NCI-H510A treated with DMSO at 0.1 percent for 48 hours (cell line): ENCODE data around the gene NTRK3.

Source experiments
- DNase-seq: peaks from one replicate; lab custom pipeline; 2025; lab: John Stamatoyannopoulos, UW

Gene NTRK3

DNA sequence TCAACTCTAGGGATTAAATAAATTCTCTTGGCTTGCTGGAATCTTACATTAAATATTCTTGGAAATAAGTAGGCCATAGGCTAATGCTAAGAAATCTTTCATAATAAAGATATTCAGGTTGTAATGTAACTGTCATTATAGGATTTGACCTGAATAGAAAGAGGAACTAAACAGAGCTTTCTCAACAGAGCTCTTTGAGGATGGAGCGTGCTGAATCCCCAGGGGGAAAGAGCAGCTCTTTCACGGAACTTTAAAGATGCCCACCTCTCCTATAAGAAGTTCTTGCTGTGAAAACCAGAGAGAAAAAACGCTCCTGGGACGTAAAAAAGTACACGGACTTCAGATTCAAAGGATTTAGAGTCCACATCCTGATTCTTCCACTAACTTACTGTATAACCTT lies 77.9 kb downstream of the NTRK3 start:
- DNase-seq: no peak

DNA sequence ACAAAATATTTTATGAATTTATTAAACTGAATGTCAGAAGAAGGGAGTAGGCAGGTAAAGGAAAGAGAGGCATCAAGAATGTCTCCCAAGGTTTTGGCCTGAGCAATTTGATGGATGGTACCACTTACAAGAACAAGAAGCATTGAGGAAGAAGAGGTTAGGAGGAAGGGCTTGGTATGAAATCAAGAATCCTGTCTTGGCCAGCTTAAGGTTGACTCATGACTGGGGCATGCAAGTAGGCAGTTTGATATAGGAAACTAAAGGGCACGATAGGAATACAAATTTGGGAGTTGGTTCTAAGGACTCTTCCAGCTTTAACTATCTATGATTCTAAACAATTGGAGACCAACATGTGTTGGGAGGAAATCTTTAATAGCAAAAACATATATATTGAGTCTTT lies 79.1 kb downstream of the NTRK3 start:
- DNase-seq: no peak

DNA sequence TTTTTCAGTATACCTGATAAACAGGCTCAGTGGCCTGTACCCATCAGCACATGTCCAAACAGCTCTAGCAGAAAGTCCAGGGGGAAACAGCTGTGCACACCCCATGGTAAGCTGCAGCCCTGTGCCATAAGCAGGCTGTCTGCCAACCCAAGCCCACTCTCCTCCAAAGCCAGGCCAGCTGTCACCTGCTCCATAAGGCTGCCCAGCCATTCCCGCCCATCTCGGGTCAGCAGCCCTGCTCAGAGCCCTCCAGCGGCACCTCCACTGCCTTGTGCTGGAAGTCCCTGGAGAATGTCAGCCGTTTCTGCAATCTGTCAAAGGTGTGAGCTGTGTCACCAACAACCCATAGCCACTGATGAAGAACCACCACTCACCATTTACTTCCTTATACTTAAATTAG lies 82.0 kb downstream of the NTRK3 start:
- no peak for DNase-seq

DNA sequence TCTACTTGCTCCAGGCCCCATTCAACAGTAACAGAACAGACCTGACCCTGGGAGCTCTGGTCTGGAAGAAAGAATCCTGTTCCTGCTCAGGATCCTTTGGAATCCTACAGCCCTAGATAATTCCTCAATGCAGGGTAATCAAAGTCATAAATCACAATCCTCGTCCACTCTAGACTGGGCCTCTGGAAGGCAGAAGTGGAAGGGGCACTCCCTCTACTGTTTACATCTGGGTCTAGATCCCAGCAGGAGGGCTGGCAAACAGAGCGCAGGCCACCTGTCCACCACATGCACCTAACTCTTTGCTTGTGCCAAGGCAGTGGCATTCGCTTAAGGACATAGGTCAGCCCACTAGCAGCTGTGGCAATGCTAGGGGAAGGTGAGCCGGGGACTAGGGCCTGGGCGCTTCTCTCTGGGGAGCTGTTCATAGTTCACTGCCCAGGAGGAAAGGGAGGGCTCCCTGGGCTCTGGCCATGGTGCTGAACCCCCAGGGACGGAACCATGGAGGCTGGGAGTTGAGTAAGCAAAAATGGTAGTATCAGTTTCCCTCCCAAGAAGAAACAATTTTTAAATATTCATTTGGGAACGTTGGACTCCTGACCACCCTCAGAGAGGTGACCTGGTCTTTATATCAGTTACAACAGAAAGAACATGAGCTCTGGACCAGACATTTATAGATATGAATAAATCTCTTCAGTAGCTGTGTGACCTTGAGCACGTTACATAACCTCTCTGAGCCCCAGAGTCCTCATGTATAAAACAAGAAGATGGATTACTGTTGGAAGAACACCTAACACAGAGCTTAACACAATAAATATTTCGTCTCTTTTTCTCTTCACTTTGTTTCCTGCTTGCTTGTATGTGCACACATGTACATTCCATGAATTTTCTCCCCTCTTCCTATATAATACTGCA lies 90.2 kb downstream of the NTRK3 start:
- DNase-seq: peak; percentile 84

DNA sequence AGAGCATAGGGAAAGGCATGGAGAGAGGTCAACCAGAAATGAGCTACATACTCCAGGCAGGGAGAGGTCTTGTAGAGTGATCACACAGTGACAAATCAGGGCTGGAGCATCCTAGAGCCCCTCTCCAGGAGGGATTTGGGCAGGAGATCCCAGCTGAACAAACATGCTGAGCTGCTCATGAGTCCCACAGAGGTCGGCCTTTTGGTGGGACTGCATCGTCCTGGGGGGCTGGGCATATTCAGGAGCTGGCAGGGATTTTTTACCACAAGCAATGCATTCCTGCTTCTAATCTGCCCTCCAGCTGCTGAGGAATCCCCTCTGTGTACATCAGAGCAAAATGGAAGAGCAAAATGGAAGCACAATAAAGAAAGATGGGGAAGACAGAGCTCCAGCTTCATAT lies 94.9 kb downstream of the NTRK3 start:
- DNase-seq: no peak

DNA sequence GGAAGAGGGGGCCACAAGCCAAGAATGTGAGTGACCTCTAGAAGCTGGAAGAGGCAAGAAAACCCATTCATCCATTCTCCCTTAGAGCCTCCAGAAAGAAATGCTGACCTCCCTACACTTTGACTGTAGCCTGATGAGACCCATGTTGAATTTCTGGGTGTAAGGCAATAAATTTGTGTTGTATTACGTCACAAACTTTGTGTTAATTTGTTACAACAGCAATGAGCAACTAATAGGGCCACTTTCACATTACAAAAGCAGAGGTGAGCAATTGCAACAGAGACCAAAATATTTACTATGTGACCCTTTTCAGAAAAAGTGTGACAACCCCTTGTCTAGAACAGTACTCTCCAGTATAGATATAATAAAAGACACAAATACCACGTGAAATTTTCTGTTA lies 101.2 kb downstream of the NTRK3 start:
- no peak for DNase-seq

DNA sequence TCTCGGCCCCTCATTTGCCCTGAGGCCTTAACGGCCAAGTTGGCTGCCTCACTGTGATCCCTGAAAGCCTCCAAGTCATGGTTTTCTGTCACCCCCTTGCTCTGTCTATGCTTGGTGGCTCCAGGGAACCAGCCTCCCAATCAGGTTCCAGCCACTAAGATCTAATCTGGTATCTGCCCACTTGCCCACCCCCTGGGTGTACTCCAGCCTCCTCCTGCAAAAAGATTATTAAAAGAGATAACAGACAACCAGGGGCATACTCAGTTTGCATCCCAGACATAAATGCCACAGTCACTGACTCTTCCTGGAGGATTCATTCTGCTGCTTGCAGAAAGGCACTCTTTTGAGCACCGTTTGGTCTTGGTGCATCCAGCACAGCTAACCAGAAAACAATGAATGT lies 103.9 kb downstream of the NTRK3 start:
- DNase-seq: no peak

DNA sequence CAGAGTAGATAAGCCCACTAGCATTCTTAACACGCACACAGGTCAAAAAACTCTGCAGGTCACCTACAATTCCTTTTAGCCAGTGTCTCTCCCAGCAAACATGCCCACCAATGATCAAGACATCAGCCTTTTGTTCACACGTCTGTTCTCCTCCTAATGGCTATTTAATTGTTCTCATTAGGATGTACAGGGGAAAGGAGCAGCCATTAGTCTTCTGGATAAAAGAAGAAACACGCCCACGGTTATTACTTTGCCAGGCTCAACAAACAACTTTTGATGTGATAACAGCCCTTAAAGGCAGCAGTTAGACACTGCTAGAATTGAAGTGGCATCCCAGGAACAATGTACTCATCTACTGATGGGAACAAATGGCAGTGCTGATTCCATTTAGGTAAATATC lies 108.8 kb downstream of the NTRK3 start:
- DNase-seq: peak; percentile 33

DNA sequence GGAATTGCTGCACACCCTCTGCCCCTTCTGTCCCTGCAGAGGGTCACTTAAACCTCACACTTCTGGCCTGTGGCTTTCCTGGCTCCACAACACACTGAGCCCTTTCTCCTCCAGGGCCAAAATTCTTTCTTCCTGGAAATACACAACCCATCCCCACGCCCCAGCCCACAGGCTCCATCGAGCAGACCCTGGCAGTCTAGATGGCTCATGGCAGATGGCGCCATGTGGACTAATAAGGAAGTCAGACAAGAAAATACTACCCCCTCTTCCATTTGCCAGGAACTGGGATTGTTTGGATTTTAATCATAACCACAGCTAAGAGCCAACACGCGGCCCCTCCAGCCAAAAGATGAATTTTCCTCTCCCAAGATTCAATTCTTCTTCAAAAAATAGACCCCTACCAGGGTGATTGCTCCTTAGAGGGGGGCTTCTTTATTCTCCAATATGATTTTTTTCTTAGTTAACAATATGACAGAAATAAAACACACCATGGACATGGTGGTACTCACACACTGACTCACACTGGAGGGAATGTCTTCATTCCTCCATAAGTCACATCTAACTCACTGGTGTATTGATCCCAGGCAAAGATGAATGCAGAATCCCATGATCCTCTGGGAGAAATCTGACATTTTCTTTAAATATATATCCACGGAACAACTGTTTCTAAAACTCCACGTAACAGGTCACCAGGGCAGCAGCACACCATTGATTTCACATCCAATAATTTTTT lies 111.5 kb downstream of the NTRK3 start:
- no peak for DNase-seq

DNA sequence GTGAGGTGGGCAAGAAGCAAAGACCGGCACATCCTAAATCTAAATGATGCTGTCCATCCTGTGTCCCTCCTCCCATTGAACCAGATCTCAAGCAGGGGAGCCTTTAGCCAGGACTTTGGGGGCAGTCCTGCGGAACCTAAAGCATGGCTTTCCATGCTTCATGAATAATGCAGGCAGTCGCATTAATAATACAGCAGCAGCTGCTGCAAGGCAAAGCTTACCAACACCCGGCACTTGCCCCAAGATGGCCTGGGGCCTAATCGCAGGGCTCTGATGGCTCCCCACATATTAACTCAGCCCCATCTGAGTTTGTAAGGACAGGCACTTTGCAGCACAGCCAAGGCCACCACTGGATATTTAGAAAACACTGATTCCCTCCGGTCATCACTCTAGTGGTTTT lies 114.4 kb downstream of the NTRK3 start:
- DNase-seq: no peak

DNA sequence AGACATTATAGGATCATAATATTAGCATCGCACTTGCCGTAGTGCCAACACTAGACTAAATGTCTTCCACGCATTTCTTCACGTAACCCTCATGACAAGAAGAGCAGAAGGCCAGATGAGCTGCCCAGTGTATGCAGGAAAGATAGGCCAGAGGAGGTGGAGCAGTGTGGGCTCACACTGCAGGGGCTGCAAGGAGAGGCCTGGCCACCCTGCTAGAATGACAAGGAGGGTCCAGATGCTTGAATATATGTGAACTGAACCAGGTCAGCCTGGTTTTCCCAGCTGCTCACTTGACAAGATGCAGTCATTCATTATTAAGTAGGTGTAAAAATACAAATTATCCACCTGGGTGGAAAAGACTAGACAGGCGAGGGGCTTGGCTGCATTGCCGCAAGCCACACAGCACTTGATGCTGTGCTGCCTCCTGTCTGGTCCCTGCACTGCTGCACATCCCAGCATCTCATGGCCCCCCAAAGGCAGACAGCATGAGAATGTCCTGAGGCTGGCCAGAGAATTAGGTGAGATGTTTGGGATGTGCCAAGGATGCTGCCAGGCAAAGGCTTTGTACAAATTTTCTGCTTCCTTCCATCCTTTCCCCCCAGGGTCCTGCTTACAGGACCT lies 115.2 kb downstream of the NTRK3 start:
- no peak for DNase-seq

DNA sequence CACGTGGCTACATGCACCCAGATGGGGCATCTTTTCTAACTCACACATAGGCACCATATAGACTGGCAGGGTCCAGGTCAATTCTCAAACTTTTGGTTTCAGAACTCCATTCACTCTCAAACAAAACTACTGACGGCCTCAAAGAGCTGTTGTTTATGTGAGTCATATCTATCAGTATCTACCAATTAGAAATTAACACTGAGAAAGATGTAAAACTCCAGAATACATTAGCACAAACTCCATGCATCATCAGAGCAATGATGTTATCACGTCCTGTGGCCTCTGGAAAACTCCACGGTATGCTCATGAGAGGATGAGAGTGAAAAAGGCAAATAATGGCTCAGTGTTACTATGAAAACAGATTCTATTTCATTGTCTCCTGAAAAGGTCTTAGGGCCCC lies 116.1 kb downstream of the NTRK3 start:
- no peak for DNase-seq

DNA sequence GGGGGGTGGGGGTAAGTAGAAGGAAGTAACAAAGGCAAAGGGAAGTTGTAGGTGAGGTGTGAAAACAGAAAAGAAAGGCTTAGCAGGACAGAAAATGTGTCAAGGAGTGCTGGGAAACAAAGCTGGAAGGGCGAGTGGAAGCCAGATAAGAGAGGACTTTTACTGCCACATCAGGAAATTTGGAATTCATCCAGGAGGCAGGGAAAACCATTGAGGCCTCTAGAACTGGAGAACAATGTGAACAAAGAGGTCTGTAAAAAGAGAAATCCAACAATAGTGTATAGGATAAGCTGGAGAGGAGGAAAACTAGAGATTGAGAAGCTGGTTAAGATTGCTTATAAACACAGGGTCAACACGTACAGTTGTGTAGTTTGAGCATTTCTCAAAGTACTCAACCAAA lies 116.6 kb downstream of the NTRK3 start:
- no peak for DNase-seq

DNA sequence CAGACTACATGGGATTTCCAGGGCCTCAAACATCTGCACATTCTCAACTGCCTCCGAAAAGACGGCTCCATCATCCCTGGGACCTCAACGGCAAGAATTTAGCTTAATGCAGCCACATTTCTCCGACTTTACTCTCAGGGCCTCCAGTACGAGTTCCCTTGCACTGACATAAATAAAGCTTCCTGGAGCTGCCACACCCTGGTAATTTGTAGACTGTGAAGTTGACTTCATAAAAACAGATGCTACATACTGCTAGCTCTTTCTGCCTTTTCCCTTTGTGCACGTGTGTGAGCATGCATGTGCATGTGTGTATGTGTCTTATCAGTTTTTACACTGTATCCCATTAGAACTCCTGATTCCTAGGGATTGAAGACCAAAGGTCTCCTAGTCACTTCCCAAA lies 122.7 kb downstream of the NTRK3 start:
- DNase-seq: no peak

DNA sequence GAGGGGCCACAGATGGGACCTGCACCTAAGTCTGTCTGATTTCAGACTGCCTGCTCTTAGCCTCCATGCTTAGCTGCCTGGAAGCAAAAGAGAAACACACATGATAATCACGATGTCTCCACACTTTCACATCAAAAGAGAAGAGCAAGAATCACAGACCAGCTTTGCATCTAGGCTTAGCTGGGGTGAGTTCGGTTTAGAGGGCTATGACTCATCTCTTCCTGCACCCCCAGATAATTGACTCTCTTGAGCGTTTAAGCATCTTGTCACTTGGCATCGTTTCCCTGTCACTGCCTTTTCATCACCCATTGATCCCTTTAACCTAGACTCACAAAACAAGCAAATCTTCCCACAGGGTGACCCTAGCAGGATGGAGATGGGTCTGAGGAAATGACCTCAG lies 124.0 kb downstream of the NTRK3 start:
- no peak for DNase-seq

DNA sequence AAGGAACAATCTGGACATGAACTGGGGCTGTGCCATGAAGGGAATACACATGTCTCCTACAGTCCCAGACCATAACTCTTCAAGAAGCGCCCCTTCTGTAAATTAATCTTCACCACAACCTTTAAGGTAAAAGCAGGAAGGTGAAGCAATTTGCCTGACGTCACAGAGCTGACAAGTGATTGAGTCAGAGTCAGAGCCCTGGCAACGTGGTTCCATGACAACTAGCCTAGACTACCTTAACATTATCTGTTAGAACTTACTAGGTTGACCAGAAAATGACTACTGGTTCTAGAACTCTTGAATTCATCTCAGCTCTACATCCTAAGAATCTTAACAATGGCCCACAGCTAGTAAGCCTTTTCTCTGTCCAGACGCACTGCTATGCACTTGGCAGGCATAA lies 124.6 kb downstream of the NTRK3 start:
- no peak for DNase-seq

DNA sequence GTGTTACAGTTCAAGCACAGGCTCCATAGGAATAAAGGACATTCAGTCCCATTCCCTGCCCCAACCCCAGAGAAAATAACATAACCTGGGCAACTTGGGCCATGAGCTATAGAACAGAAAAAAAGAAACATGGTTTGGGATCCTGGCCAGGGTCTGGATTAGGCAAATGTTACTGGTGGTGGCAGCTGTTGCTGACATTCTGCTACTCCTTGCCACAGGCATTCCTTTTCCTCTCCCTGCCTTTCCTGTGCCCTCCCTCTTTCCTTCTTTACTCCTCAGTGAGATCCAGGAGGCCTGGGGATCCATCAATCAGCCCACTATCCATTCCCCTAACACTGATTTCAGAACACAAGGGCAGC lies 129.1 kb downstream of the NTRK3 start:
- DNase-seq: no peak

DNA sequence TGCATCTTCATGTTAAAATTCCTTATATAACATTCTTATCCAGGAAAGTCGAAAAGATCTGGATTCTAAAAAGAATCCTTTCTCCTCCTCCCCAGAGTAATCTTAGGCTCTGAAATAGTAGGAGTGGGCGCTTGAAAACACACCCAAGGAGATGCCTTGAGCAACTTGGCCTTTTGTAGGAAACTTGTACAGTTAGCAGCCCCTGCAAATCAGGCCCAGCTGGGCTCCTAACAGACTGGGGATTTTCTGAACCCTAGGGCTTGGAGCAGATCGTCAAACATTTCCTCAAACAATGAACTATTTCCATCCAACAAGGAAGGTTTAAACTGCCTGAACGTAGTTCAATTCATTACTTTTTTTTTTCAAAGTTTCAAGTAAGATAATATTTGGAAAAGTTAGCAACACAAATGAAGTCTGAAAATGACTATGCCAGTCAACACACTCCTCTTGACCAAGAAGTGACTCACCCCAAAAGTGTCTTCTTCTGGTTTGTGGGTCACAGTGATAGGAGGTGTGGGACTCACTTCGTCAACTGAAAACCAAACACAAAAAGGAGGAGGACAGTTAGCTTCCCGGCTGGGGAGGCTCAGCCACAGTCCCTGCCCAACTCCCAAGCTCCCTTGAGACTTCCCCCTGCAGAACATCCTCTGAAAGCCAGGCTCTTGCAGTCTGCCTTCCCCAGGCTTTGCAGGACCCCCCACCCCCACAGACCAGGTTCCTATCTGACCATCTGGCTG lies 129.7 kb downstream of the NTRK3 start:
- DNase-seq: no peak

DNA sequence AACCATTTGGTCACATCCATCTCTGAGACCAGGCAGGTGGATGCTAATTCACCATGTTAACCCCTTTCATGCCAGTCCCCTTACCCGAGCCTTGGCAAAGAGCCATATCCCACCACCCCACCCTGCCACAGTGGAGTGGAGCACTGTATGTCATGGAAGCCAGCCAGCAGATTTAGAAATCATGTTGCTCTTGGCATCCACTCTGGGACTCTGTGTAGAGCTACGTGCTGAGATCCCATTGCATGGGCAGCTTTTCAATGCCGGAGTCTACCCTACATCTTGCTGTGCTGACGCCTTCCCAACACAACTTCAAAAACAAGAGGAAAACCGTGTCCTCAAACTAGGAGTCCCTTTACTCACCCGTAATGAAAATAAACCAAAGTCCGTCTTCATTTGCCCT lies 131.0 kb downstream of the NTRK3 start:
- DNase-seq: no peak

DNA sequence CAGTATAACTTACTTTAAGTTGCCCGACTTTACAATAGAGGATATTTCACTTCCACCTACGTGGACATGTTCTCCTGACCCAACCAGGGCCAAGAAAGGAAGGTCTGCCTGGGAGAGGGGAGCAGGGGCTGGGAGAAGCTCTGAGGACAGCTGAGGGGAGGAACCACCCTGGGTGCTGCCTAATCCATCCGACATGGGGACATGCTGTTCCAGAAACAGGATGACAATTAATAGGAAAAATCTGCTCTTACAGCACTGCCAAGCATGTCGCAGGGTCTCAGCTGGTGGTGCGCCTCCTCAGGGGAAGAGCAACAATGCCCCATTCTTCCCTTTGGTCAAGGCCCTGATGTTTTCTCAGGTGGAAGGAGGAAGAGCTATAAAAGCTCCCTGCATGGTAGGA lies 132.3 kb downstream of the NTRK3 start:
- DNase-seq: no peak

DNA sequence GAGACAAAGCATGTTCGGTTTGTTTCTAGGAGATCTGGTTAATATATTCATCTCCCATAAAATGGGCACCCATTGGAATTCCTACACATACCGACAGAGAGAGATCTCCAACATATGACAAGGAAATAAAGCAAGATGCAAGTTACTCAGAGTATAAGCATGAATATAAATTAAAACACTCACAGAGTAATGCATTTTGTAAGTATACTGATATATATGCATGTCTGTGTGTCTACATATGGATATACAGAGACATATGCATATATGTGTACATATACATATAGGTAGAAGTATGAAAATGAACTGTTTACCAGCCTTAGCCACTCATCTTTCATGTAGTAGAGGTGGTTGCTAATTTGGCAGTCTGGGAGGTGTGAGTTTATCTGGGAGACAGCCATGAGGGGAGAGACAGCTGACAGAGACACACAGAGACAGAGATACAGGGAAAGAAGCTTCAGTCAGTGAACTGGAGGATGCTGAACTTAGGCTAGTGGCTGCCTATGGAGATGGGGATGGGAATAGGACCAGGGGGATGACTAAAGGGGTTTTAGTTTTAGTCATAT lies 134.5 kb downstream of the NTRK3 start:
- no peak for DNase-seq

DNA sequence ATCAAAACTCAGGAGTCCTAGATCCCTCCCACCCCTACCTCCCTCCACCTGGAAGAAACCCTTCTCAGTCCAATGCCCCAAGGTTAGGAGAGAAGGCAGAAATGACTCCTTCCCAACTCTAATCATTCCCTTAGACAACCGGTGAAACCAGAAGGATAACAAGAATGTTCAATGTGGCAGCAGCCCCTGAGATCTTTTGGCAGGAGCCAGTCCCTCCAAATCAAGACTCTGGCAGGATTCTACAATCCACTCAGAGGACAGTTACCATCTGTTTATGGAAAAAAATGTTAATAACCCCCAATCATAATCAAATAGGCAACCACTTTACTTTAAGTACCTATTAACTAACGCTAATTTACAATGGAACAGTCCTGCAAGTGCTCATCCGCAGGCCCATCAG lies 136.5 kb downstream of the NTRK3 start:
- DNase-seq: no peak
